Renal cortex interstitium (tissue), 11 donors: ENCODE measurements around the gene HEXIM1. TPM values are rescaled to one million over a fixed set of nuclear protein-coding genes. Genes with fewer than 3 reads are reported as not detected.
A peak's percentile ranks its signal among the peaks of the same experiment; 100 is the strongest.

Experiments used
- DNase-seq, 11 donors: peaks; one replicate each; pipeline ENCODE4 v3.0.0-alpha.2; 2013; ENCODE audit warnings: low read depth in 9 of 11, low spot score in 4 of 11; ENCODE audit errors: extremely low read depth in 1 of 11
- polyA plus RNA-seq, 3 donors: library from polyadenylated mRNA; unstranded; fragments of 120-200 nt; gene quantifications; one replicate each; pipeline ENCODE4 v1.2.1, GENCODE V29; 2013; ENCODE audit not compliant: insufficient read length in 3 of 3

The HEXIM1 gene
- polyA plus RNA-seq, 3 donors, result 37.1 to 44.9 (median 44.4) TPM

GRCh38 chr17:45155029-45155428 lies 6.8 kb downstream of the HEXIM1 start:
- DNase-seq, result no peak

- no peak for DNase-seq
Observed at GRCh38 chr17:45155483-45155882, 7.2 kb downstream of the HEXIM1 start.

- no peak for DNase-seq
Observed at GRCh38 chr17:45156242-45156641, 8.0 kb downstream of the HEXIM1 start.

GRCh38 chr17:45160447-45161287 lies 12.4 kb downstream of the HEXIM1 start:
- peak in 6 of 11 donors; percentile 78 to 84 (median 80) for DNase-seq

- peak; percentile 99 to 100 (median 100) for DNase-seq
Observed at GRCh38 chr17:45161288-45162024, 13.2 kb downstream of the HEXIM1 start, which contains the start of gene HEXIM2. TSS of gene HEXIM2 (plus strand) at chr17:45161875. CDS start at chr17:45162794, 919 bp downstream.

- DNase-seq, result no peak
Observed at GRCh38 chr17:45162025-45162687, 13.9 kb downstream of the HEXIM1 start.

- DNase-seq, result no peak
Observed at GRCh38 chr17:45164734-45165269, 16.5 kb downstream of the HEXIM1 start.

- DNase-seq, result no peak
Observed at GRCh38 chr17:45168991-45169752, 20.9 kb downstream of the HEXIM1 start.

- no peak for DNase-seq
Observed at GRCh38 chr17:45170280-45170930, 22.1 kb downstream of the HEXIM1 start.

GRCh38 chr17:45170931-45171337 lies 22.7 kb downstream of the HEXIM1 start:
- no peak for DNase-seq

GRCh38 chr17:45171338-45172231 lies 23.3 kb downstream of the HEXIM1 start:
- peak in 3 of 11 donors; percentile 63 to 65 (median 63) for DNase-seq

- DNase-seq, result no peak
Observed at GRCh38 chr17:45172232-45172540, 23.9 kb downstream of the HEXIM1 start.

- peak in 8 of 11 donors; percentile 67 to 87 (median 78) for DNase-seq
Observed at GRCh38 chr17:45172541-45173286, 24.4 kb downstream of the HEXIM1 start.

GRCh38 chr17:45175759-45176115 lies 27.5 kb downstream of the HEXIM1 start:
- no peak for DNase-seq

- no peak for DNase-seq
Observed at GRCh38 chr17:45177563-45177962, 29.3 kb downstream of the HEXIM1 start.

GRCh38 chr17:45184144-45184543 lies 35.9 kb downstream of the HEXIM1 start:
- DNase-seq, result no peak
